ENCODE measurements around the gene ALDH1A3. TPM values are rescaled to one million over a fixed set of nuclear protein-coding genes. Genes with fewer than 3 reads are reported as not detected.

The ALDH1A3 gene
- total RNA-seq, 2 donors from 2014 or later = 240 to 347 TPM

GRCh38 chr15:100863796-100864267, 15.8 kb upstream of the ALDH1A3 start:
- 49% methylated on average over 15 of the region's 15 CpGs for WGBS
- intact Hi-C loops (cut with DNase I) = loop anchor here (10.0 kb wide), 1 partner anchor 179 kb away; no protein-coding TSS in a partner anchor
- no peak overlapping the region for H3K27ac ChIP-seq
- no peaks in the 10 kb centered on the region for H3K27me3 ChIP-seq (replicated peaks; ENCODE audit: insufficient read depth)
- no peak for DNase-seq (ENCODE audit: low spot score)
- no peak overlapping the region for H3K4me3 ChIP-seq
- no peaks in the 10 kb centered on the region for H3K4me1 ChIP-seq (replicated peaks)
- TF ChIP-seq POLR2AphosphoS5 (IDR thresholded peaks at IDR 0.05) (no peak), CTCF (IDR thresholded peaks at IDR 0.05) (no peak), POLR2A (IDR thresholded peaks at IDR 0.05) (no peak)
- no peaks in the 10 kb centered on the region for H3K36me3 ChIP-seq
- no peaks in the 10 kb centered on the region for H3K9me3 ChIP-seq

GRCh38 chr15:100866386-100867330, 13.0 kb upstream of the ALDH1A3 start:
- intact Hi-C loops (cut with DNase I) = loop anchor here (10.0 kb wide), 1 partner anchor 182 kb away; no protein-coding TSS in a partner anchor
- no peak overlapping the region for H3K27ac ChIP-seq
- H3K27me3 ChIP-seq (replicated peaks; ENCODE audit: insufficient read depth) = no peaks in the 10 kb centered on the region
- no peaks in the 10 kb centered on the region for H3K9me3 ChIP-seq
- TF ChIP-seq POLR2A (IDR thresholded peaks at IDR 0.05) (no peak), POLR2AphosphoS5 (IDR thresholded peaks at IDR 0.05) (no peak), CTCF (IDR thresholded peaks at IDR 0.05) (no peak)
- H3K4me3 ChIP-seq = no peak overlapping the region
- 93% methylated on average over 12 of the region's 12 CpGs for WGBS
- DNase-seq (ENCODE audit: low spot score) = no peak
- no peaks in the 10 kb centered on the region for H3K36me3 ChIP-seq
- no peaks in the 10 kb centered on the region for H3K4me1 ChIP-seq (replicated peaks)

- no peak for TF ChIP-seq POLR2AphosphoS5 (IDR thresholded peaks at IDR 0.05)
- TF ChIP-seq CTCF (IDR thresholded peaks at IDR 0.05) = no peak
- no peak for TF ChIP-seq POLR2A (IDR thresholded peaks at IDR 0.05)
- no peaks in the 10 kb centered on the region for H3K27me3 ChIP-seq (replicated peaks; ENCODE audit: insufficient read depth)
- no peaks in the 10 kb centered on the region for H3K9me3 ChIP-seq
- no peak overlapping the region for H3K4me3 ChIP-seq
- H3K36me3 ChIP-seq = no peaks in the 10 kb centered on the region
- 55% methylated on average over 3 of the region's 3 CpGs for WGBS
- H3K27ac ChIP-seq = no peak overlapping the region
- no peaks in the 10 kb centered on the region for H3K4me1 ChIP-seq (replicated peaks)
- intact Hi-C loops (cut with DNase I) = loop anchor here (10.0 kb wide), 1 partner anchor 183 kb away; no protein-coding TSS in a partner anchor
- no peak for DNase-seq (ENCODE audit: low spot score)
Observed at GRCh38 chr15:100867433-100867832, 12.2 kb upstream of the ALDH1A3 start.

GRCh38 chr15:100869151-100869999, 10.3 kb upstream of the ALDH1A3 start:
- no peak for DNase-seq (ENCODE audit: low spot score)
- peak; percentile 72 for TF ChIP-seq POLR2AphosphoS5 (IDR thresholded peaks at IDR 0.05)
- TF ChIP-seq CTCF (IDR thresholded peaks at IDR 0.05) = peak in 3 of 4 experiments; percentile 38 to 62 (median 45)
- TF ChIP-seq POLR2A (IDR thresholded peaks at IDR 0.05) = no peak
- no peak overlapping the region for H3K4me3 ChIP-seq
- peak overlapping the region; percentile 44 to 67 for H3K27ac ChIP-seq
- WGBS = 59% methylated on average over 13 of the region's 13 CpGs
- H3K27me3 ChIP-seq (replicated peaks; ENCODE audit: insufficient read depth) = no peaks in the 10 kb centered on the region
- H3K36me3 ChIP-seq = no peaks in the 10 kb centered on the region
- H3K9me3 ChIP-seq = no peaks in the 10 kb centered on the region
- intact Hi-C loops (cut with DNase I) = loop anchor here (10.0 kb wide), 1 partner anchor 185 kb away; no protein-coding TSS in a partner anchor
- H3K4me1 ChIP-seq (replicated peaks) = no peaks in the 10 kb centered on the region

Measured in prostate gland (tissue), 2 donors.